Spleen (tissue), 7 donors: Measurements from ENCODE around the gene ARF1.

Source experiments
- POLR2A ChIP-seq, 3 donors: fragments of 450-650 bp; IDR thresholded peaks; one replicate each; pipeline ENCODE4 v1.5.1; 2017; ENCODE audit warnings: antibody characterized with exemption in 3 of 3, mild to moderate bottlenecking in 1 of 3
- POLR2AphosphoS5 ChIP-seq, 3 donors: sonication (generic); formaldehyde crosslinking; IDR thresholded peaks; one replicate each; pipeline ENCODE4 v1.5.1; 2017; ENCODE audit warnings: antibody characterized with exemption in 3 of 3
- TF ChIP-seq, protein P1 (sequence below), 11 experiments: fragments of 200-600 bp in 7 of 11; fragments of 450-650 bp in 4 of 11; sonication (generic) in 4 of 11; IDR thresholded peaks in 8 of 11; conservative IDR thresholded peaks in 3 of 11; 1 replicate in 7 of 11; 2 replicates in 4 of 11; pipeline versions ENCODE4 v1.4.0 to v1.8.0; 2016 to 2021; ENCODE audit warnings: antibody characterized with exemption in 11 of 11, inconsistent platforms in 4 of 11, mild to moderate bottlenecking in 1 of 11
- donor health status: DM: no; HTN: no; CAD: no; lungs with moderate emphysema.
- donor health status: DM: no; HTN: no; CAD: no.
- donor health status: DM: no; HTN: no; CAD: no.

DNA sequence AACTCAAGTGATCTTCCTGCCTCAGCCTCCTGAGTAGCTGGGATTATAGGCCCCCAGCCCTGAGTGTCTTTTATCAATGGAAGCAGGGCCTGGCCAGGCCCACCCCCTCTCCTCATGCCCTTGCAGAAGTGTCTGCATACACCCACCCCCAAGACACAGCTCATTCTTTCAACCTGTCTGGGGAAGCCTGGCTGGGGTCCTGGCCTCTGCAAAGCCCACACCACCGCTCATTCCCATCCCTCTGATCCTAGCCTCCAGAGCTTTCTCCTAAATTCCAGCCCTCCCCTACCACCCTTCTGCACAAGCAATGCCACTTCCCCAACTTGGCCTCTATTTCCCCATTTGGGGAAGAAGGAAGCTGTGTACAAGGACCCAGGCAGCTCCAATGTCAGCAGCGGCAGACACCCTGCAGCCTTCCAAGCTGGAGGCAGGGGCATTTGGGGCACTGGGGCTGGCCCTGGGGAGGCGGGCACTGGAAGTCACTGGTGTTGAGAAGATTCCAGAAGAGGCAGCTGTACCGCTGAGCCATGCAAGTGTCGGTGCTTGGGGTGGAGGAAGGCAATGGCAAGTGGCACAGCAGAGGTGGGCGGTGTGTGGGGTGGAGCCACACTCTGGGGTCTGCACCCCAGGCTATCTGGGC is 33.7 kb upstream of the ARF1 start:
- TF ChIP-seq, protein P1, sequence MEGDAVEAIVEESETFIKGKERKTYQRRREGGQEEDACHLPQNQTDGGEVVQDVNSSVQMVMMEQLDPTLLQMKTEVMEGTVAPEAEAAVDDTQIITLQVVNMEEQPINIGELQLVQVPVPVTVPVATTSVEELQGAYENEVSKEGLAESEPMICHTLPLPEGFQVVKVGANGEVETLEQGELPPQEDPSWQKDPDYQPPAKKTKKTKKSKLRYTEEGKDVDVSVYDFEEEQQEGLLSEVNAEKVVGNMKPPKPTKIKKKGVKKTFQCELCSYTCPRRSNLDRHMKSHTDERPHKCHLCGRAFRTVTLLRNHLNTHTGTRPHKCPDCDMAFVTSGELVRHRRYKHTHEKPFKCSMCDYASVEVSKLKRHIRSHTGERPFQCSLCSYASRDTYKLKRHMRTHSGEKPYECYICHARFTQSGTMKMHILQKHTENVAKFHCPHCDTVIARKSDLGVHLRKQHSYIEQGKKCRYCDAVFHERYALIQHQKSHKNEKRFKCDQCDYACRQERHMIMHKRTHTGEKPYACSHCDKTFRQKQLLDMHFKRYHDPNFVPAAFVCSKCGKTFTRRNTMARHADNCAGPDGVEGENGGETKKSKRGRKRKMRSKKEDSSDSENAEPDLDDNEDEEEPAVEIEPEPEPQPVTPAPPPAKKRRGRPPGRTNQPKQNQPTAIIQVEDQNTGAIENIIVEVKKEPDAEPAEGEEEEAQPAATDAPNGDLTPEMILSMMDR (IDR thresholded peaks at IDR 0.05 in 8 of 11, conservative IDR thresholded peaks at IDR 0.05 in 3 of 11), result no peak
- TF ChIP-seq POLR2A (IDR thresholded peaks at IDR 0.05) (no peak), POLR2AphosphoS5 (IDR thresholded peaks at IDR 0.05) (no peak)
